B cell (primary cell): ENCODE measurements around the gene RILPL2.

Source experiments
- CTCF ChIP-seq: fragments of 200-600 bp; IDR thresholded peaks from one replicate; pipeline ENCODE4 v1.8.0; 2022; ENCODE audit warnings: antibody characterized with exemption, mild to moderate bottlenecking
- EZH2 ChIP-seq: IDR thresholded peaks from 2 replicates; pipeline ENCODE4 v1.6.1; 2012; ENCODE audit warnings: borderline replicate concordance, low read depth, mild to moderate bottlenecking, moderate library complexity, low read length; ENCODE audit not compliant: insufficient read depth, poor library complexity, severe bottlenecking

- TF ChIP-seq CTCF: no peak
- no peak for TF ChIP-seq EZH2
Observed at GRCh38 chr12:123379391-123379790, 57.1 kb downstream of the RILPL2 start.
